ENCODE results near the gene PTPRN2. TPM values are rescaled to one million over a fixed set of nuclear protein-coding genes. Genes with fewer than 3 reads are reported as not detected.

PTPRN2 gene
- total RNA-seq, 1 donor from 2014 or later: 2.4 TPM

- H3K27me3 ChIP-seq (ENCODE audit: control insufficient read depth, insufficient read depth, low read length): no peaks in the 10 kb centered on the region
- DNase-seq (ENCODE audit: low read depth): no peak
- H3K36me3 ChIP-seq (ENCODE audit: control insufficient read depth, insufficient read depth, low read length): no peaks in the 10 kb centered on the region
- no peak for TF ChIP-seq CTCF (IDR thresholded peaks at IDR 0.05; ENCODE audit: insufficient read depth, low read length, poor library complexity, severe bottlenecking)
- H3K4me3 ChIP-seq (ENCODE audit: low read depth, low read length): no peak overlapping the region
These were observed 446.4 kb downstream of the PTPRN2 start for GRCh38 chr7:158141221-158141582.

GRCh38 chr7:158140538-158141220 lies 446.9 kb downstream of the PTPRN2 start:
- Histone ChIP-seq H3K4me3 (ENCODE audit: low read depth, low read length) (no peak overlapping the region), H3K27me3 (ENCODE audit: control insufficient read depth, insufficient read depth, low read length) (no peaks in the 10 kb centered on the region), H3K36me3 (ENCODE audit: control insufficient read depth, insufficient read depth, low read length) (no peaks in the 10 kb centered on the region)
- TF ChIP-seq CTCF (IDR thresholded peaks at IDR 0.05; ENCODE audit: insufficient read depth, low read length, poor library complexity, severe bottlenecking): no peak
- no peak for DNase-seq (ENCODE audit: low read depth)

- Histone ChIP-seq H3K4me3 (ENCODE audit: low read depth, low read length) (no peak overlapping the region), H3K36me3 (ENCODE audit: control insufficient read depth, insufficient read depth, low read length) (no peaks in the 10 kb centered on the region), H3K27me3 (ENCODE audit: control insufficient read depth, insufficient read depth, low read length) (no peaks in the 10 kb centered on the region)
- DNase-seq (ENCODE audit: low read depth): no peak
- TF ChIP-seq CTCF (IDR thresholded peaks at IDR 0.05; ENCODE audit: insufficient read depth, low read length, poor library complexity, severe bottlenecking): no peak
These were observed 448.1 kb downstream of the PTPRN2 start for GRCh38 chr7:158139499-158139898.

- Histone ChIP-seq H3K27me3 (ENCODE audit: control insufficient read depth, insufficient read depth, low read length) (no peaks in the 10 kb centered on the region), H3K4me3 (ENCODE audit: low read depth, low read length) (no peak overlapping the region), H3K36me3 (ENCODE audit: control insufficient read depth, insufficient read depth, low read length) (no peaks in the 10 kb centered on the region)
- TF ChIP-seq CTCF (IDR thresholded peaks at IDR 0.05; ENCODE audit: insufficient read depth, low read length, poor library complexity, severe bottlenecking): no peak
- no peak for DNase-seq (ENCODE audit: low read depth)
These were observed 449.4 kb downstream of the PTPRN2 start for GRCh38 chr7:158138329-158138597.

- no peak for TF ChIP-seq CTCF (IDR thresholded peaks at IDR 0.05; ENCODE audit: insufficient read depth, low read length, poor library complexity, severe bottlenecking)
- H3K4me3 ChIP-seq (ENCODE audit: low read depth, low read length): no peak overlapping the region
- DNase-seq (ENCODE audit: low read depth): no peak
- no peaks in the 10 kb centered on the region for H3K36me3 ChIP-seq (ENCODE audit: control insufficient read depth, insufficient read depth, low read length)
- no peaks in the 10 kb centered on the region for H3K27me3 ChIP-seq (ENCODE audit: control insufficient read depth, insufficient read depth, low read length)
These were observed 449.9 kb downstream of the PTPRN2 start for GRCh38 chr7:158137516-158138328.

Measured in kidney epithelial cell (primary cell).